H1 (cell line): Measurements from ENCODE around the gene SCN3B. TPM values are rescaled to one million over a fixed set of nuclear protein-coding genes. Genes with fewer than 3 reads are reported as not detected.

Source experiments
- CTCF ChIA-PET: fragments of 300-600 bp; sonication (Branson Sonifier 250); formaldehyde crosslinking; loops from one replicate; lab custom pipeline; 2021; ENCODE audit not compliant: partially characterized antibody; lab: Charles Lee
- POLR2A ChIA-PET: fragments of 300-600 bp; sonication (Branson Sonifier 250); formaldehyde crosslinking; loops from one replicate; lab custom pipeline; 2021; ENCODE audit warnings: inconsistent platforms; ENCODE audit not compliant: partially characterized antibody; lab: Charles Lee
- DNase-seq, 2 experiments: peaks; one replicate each; pipeline versions ENCODE4 v3.0.0 to v3.0.0-alpha.2; 2010 to 2022; ENCODE audit warnings: low spot score in 2 of 2, low read depth in 1 of 2, mixed read lengths in 1 of 2
- FAIRE-seq: peaks from 2 replicates; lab custom pipeline; 2011; peaks lifted over from hg19 to GRCh38; lab: Jason Lieb, UNC
- H2AFZ ChIP-seq: 2 replicates; pipeline ENCODE4 v1.8.1; 2012; ENCODE audit warnings: low read length, inconsistent platforms
- H2AK5ac ChIP-seq: 2 replicates; pipeline ENCODE4 v1.6.1; 2013; ENCODE audit warnings: low read depth, low read length
- H2BK120ac ChIP-seq: replicated peaks from 2 replicates; pipeline ENCODE3; 2013; ENCODE audit warnings: low read depth, low read length, inconsistent platforms
- H2BK12ac ChIP-seq: 2 replicates; pipeline ENCODE4 v1.6.1; 2013; ENCODE audit warnings: low read depth, low read length
- H2BK15ac ChIP-seq: 2 replicates; pipeline ENCODE4 v1.6.1; 2013; ENCODE audit warnings: low read length
- H2BK20ac ChIP-seq: 2 replicates; pipeline ENCODE4 v1.6.1; 2013; ENCODE audit warnings: low read length
- H2BK5ac ChIP-seq: 2 replicates; pipeline ENCODE4 v1.6.1; 2013; ENCODE audit warnings: low read depth, low read length
- H3K14ac ChIP-seq: 2 replicates; pipeline ENCODE4 v1.6.1; 2013; ENCODE audit warnings: inconsistent platforms; ENCODE audit not compliant: insufficient read length
- H3K18ac ChIP-seq: 2 replicates; pipeline ENCODE4 v1.6.1; 2013; ENCODE audit warnings: low read length; ENCODE audit errors: extremely low read depth
- H3K23ac ChIP-seq: 2 replicates; pipeline ENCODE4 v1.6.1; 2013; ENCODE audit warnings: inconsistent platforms; ENCODE audit not compliant: insufficient read length
- H3K23me2 ChIP-seq: 2 replicates; pipeline ENCODE4 v1.6.1; 2013; ENCODE audit warnings: low read depth, low read length
- H3K27ac ChIP-seq: 2 replicates; pipeline ENCODE4 v1.6.1; 2011; ENCODE audit warnings: low read depth, low read length, inconsistent platforms
- H3K27me3 ChIP-seq, 4 experiments: replicated peaks in 1 of 4; 1 replicate in 1 of 4; 2 replicates in 3 of 4; pipeline versions ENCODE4 v1.6.1 to v1.8.1; 2011 to 2013; ENCODE audit warnings: low read length in 3 of 4, mild to moderate bottlenecking in 3 of 4, inconsistent platforms in 2 of 4, mixed read lengths in 2 of 4, moderate library complexity in 1 of 4; ENCODE audit not compliant: control insufficient read depth in 3 of 4, insufficient read depth in 3 of 4; ENCODE audit errors: extremely low read depth in 1 of 4
- H3K36me3 ChIP-seq, 4 experiments: 2 replicates each; pipeline versions ENCODE4 v1.6.1 to v1.8.1; 2011 to 2013; ENCODE audit warnings: mild to moderate bottlenecking in 4 of 4, low read length in 3 of 4, moderate library complexity in 2 of 4, control low read depth in 1 of 4, inconsistent platforms in 1 of 4; ENCODE audit not compliant: insufficient read depth in 4 of 4, control insufficient read depth in 2 of 4
- H3K4ac ChIP-seq: replicated peaks from 2 replicates; pipeline ENCODE3; 2013; ENCODE audit warnings: low read length, low read depth, mixed read lengths, inconsistent platforms; ENCODE audit not compliant: insufficient read length
- H3K4me1 ChIP-seq, 4 experiments: replicated peaks in 1 of 4; 1 replicate in 1 of 4; 2 replicates in 3 of 4; pipeline versions ENCODE4 v1.6.1 to v1.8.1; 2011 to 2013; ENCODE audit warnings: low read length in 3 of 4, inconsistent platforms in 2 of 4, mixed read lengths in 1 of 4; ENCODE audit not compliant: insufficient read depth in 4 of 4, control insufficient read depth in 3 of 4
- H3K4me2 ChIP-seq, 2 experiments: 2 replicates each; pipeline versions ENCODE4 v1.6.1 to v1.8.1; 2011 to 2013; ENCODE audit warnings: low read depth in 2 of 2, low read length in 2 of 2, control low read depth in 1 of 2, inconsistent platforms in 1 of 2, mild to moderate bottlenecking in 1 of 2; ENCODE audit not compliant: insufficient read depth in 1 of 2
- H3K4me3 ChIP-seq, 4 experiments: fragments of 200-600, 300-600 bp in 1 of 4; sonication (generic), shearing (Covaris generic), sonication (Bioruptor Twin) in 1 of 4; 2 replicates each; pipeline versions ENCODE4 v1.5.1 to v1.8.1; 2011 to 2016; ENCODE audit warnings: low read length in 4 of 4, low read depth in 3 of 4, control low read depth in 2 of 4, inconsistent platforms in 2 of 4, mild to moderate bottlenecking in 2 of 4, mixed read lengths in 1 of 4, moderate library complexity in 1 of 4; ENCODE audit not compliant: insufficient read depth in 2 of 4; ENCODE audit errors: extremely low read depth in 1 of 4
- H3K56ac ChIP-seq: replicated peaks from 2 replicates; pipeline ENCODE3; 2013; ENCODE audit warnings: low read depth, mild to moderate bottlenecking, mixed read lengths, low read length, inconsistent platforms; ENCODE audit not compliant: insufficient read length
- H3K79me1 ChIP-seq: 2 replicates; pipeline ENCODE4 v1.6.1; 2013; ENCODE audit warnings: low read depth, low read length, control low read depth
- H3K79me2 ChIP-seq, 2 experiments: 2 replicates each; pipeline versions ENCODE4 v1.6.1 to v1.8.1; 2012 to 2013; ENCODE audit warnings: low read length in 2 of 2, mild to moderate bottlenecking in 2 of 2, inconsistent platforms in 1 of 2; ENCODE audit not compliant: insufficient read depth in 2 of 2, control insufficient read depth in 1 of 2
- H3K9ac ChIP-seq, 4 experiments: replicated peaks in 1 of 4; 1 replicate in 1 of 4; 2 replicates in 3 of 4; pipeline versions ENCODE4 v1.6.1 to v1.8.1; 2011 to 2013; ENCODE audit warnings: low read depth in 3 of 4, low read length in 3 of 4, control low read depth in 2 of 4, mild to moderate bottlenecking in 2 of 4, moderate library complexity in 2 of 4, inconsistent platforms in 1 of 4; ENCODE audit errors: extremely low read depth in 1 of 4
- H3K9me3 ChIP-seq, 2 experiments: 2 replicates each; pipeline versions ENCODE4 v1.6.1 to v1.8.1; 2012 to 2013; ENCODE audit warnings: mild to moderate bottlenecking in 2 of 2, moderate library complexity in 2 of 2, control low read depth in 1 of 2, inconsistent platforms in 1 of 2, low read depth in 1 of 2, low read length in 1 of 2, mixed read lengths in 1 of 2; ENCODE audit not compliant: insufficient read depth in 2 of 2
- H4K20me1 ChIP-seq, 2 experiments: replicated peaks in 1 of 2; 2 replicates each; pipeline versions ENCODE3 to v1.8.1; 2011 to 2013; ENCODE audit warnings: inconsistent platforms in 2 of 2, low read length in 2 of 2, mild to moderate bottlenecking in 1 of 2; ENCODE audit not compliant: insufficient read depth in 2 of 2, control insufficient read depth in 1 of 2
- H4K5ac ChIP-seq: 2 replicates; pipeline ENCODE4 v1.6.1; 2013; ENCODE audit warnings: low read length, low read depth, mixed read lengths, inconsistent platforms; ENCODE audit not compliant: insufficient read length
- H4K8ac ChIP-seq: 2 replicates; pipeline ENCODE4 v1.8.0; 2013; ENCODE audit warnings: mild to moderate bottlenecking, moderate library complexity, low read length, inconsistent platforms; ENCODE audit not compliant: insufficient read depth; ENCODE audit errors: extremely low read depth
- H4K91ac ChIP-seq: replicated peaks from 2 replicates; pipeline ENCODE3; 2013; ENCODE audit warnings: low read length, mixed read lengths, inconsistent platforms; ENCODE audit not compliant: insufficient read length
- CBX5 ChIP-seq: fragments of 300-800, 300-1000 bp; sonication (generic); IDR thresholded peaks from 2 replicates; pipeline ENCODE4 v1.7.1; 2016; ENCODE audit warnings: antibody characterized with exemption, low read length, low read depth
- JUN ChIP-seq: IDR thresholded peaks from 2 replicates; pipeline ENCODE4 v1.6.1; 2011; ENCODE audit warnings: low read depth, mild to moderate bottlenecking, improper control_type of control experiment, low read length
- TAF7 ChIP-seq: optimal IDR thresholded peaks from 2 replicates; pipeline ENCODE3; 2011; ENCODE audit warnings: low read depth, mild to moderate bottlenecking, inconsistent platforms, low read length, moderate library complexity, borderline replicate concordance
- USF2 ChIP-seq: IDR thresholded peaks from 2 replicates; pipeline ENCODE4 v1.6.1; 2011; ENCODE audit warnings: low read length, improper control_type of control experiment
- WGBS, 2 experiments: shearing (Covaris generic) in 1 of 2; methylation state at CpG; one replicate each; pipeline versions ENCODE4 v1.1.6 to v1.1.7; 2013 to 2015; ENCODE audit warnings: low lambda C conversion rate in 2 of 2, mixed read lengths in 2 of 2, inconsistent platforms in 1 of 2, low coverage in 1 of 2, missing lambda C conversion rate in 1 of 2; ENCODE audit not compliant: insufficient replicate concordance in 2 of 2, insufficient coverage in 1 of 2, insufficient read length in 1 of 2; ENCODE audit errors: extremely low coverage in 1 of 2, missing lambda C conversion rate in 1 of 2; 5-methylcytosine and 5-hydroxymethylcytosine counted together
- polyA plus RNA-seq, 7 experiments: library from polyadenylated mRNA; depleted of rRNA in 3 of 7; stranded (reverse) in 5 of 7; unstranded in 2 of 7; fragments of >200 nt in 5 of 7; fragments of 200-250 nt in 2 of 7; gene quantifications; 1 replicate in 5 of 7; 2 replicates in 1 of 7; 4 replicates in 1 of 7; pipeline versions ENCODE4 v1.2.1 to v1.2.3, GENCODE V29; 2011 to 2013; ENCODE audit warnings: missing spikeins in 2 of 7, mixed read lengths in 2 of 7
- total RNA-seq: library from RNA; stranded (reverse); fragmentation: NEBNext Ultra II Directional; extraction: Animal tissue kit (Norgen Biotek cat#: 25700); gene quantifications from 2 replicates; pipeline ENCODE4 v1.2.1, GENCODE V29; 2021

SCN3B gene
- total and polyA plus RNA-seq, 2 of the 8 experiments (the other 6 are each of a cell fraction or from before 2014, with no cell fraction given), result 0.67 to 1.1 TPM

GRCh38 chr11:123585206-123585605 lies 69.2 kb downstream of the SCN3B start:
- H2AK5ac ChIP-seq, result no peak overlapping the region
- ChIA-PET CTCF (interaction anchor here (0.8 to 2.7 kb wide), 6 partner anchors 8 to 122 kb away, joined by 3 to 13 read pairs (median 4); no protein-coding TSS in a partner anchor), POLR2A (interaction anchor here (1.0 kb wide), 1 partner anchor 9 kb away, joined by 4 read pairs; no protein-coding TSS in a partner anchor)
- H3K14ac ChIP-seq, result no peak overlapping the region
- H3K23ac ChIP-seq, result no peak overlapping the region
- no peaks in the 10 kb centered on the region for H3K79me2 ChIP-seq
- H3K4ac ChIP-seq, result no peak overlapping the region
- no peak overlapping the region for H3K56ac ChIP-seq
- H3K23me2 ChIP-seq, result peaks cover 4% of the 10 kb centered on the region; the same call in 1 of the 2 replicates
- H4K91ac ChIP-seq, result no peak overlapping the region
- H2BK120ac ChIP-seq, result no peak overlapping the region
- H4K5ac ChIP-seq, result no peak overlapping the region
- H2AFZ ChIP-seq, result no peak overlapping the region
- H3K9me3 ChIP-seq, result no peaks in the 10 kb centered on the region
- H2BK12ac ChIP-seq, result no peak overlapping the region
- H3K27me3 ChIP-seq, result no peaks in the 10 kb centered on the region; a peak in 1 of 7 replicates
- peak overlapping the region; percentile 18; the same call in 1 of the 2 replicates for H2BK20ac ChIP-seq
- peaks cover 0 to 9% (median under 1%) of the 10 kb centered on the region in 4 experiments; a peak in 4 of 7 replicates for H3K4me1 ChIP-seq
- H3K27ac ChIP-seq, result no peak overlapping the region
- H2BK5ac ChIP-seq, result peak overlapping the region; percentile 60; the same call in 1 of the 2 replicates
- H3K18ac ChIP-seq, result no peak overlapping the region; the same call in 1 of the 2 replicates
- no peaks in the 10 kb centered on the region; a peak in 2 of 8 replicates for H3K36me3 ChIP-seq
- no peak overlapping the region for H3K9ac ChIP-seq
- peaks cover 5% of the 10 kb centered on the region for H3K79me1 ChIP-seq
- H4K8ac ChIP-seq, result no peak overlapping the region
- H4K20me1 ChIP-seq, result peaks cover 0 to 7% of the 10 kb centered on the region in 2 experiments
- H3K4me3 ChIP-seq, result no peak overlapping the region
- no peak for DNase-seq
- H2BK15ac ChIP-seq, result no peak overlapping the region
- WGBS, 2 experiments, result 88% methylated on average over 5 of the region's 5 CpGs; no CpG with 5 or more reads in 1 of the 2 experiments
- no peak for TF ChIP-seq TAF7
- TF ChIP-seq CBX5, result no peak
- TF ChIP-seq USF2, result no peak
- TF ChIP-seq JUN, result no peak
- TF ChIP-seq, all 59 proteins: peak for 0
- H3K4me2 ChIP-seq, result no peak overlapping the region
- no peak for FAIRE-seq
